AG09309 (cell line): ENCODE results near the gene TBX5.

Experiments used
- DNase-seq: peaks from one replicate; pipeline ENCODE4 v3.0.0-alpha.2; 2010; ENCODE audit warnings: low read depth
- H3K4me3 ChIP-seq: 2 replicates; pipeline ENCODE4 v1.5.1; 2011; ENCODE audit warnings: mild to moderate bottlenecking, low read depth, low read length, moderate library complexity; ENCODE audit not compliant: control insufficient read depth
- CTCF ChIP-seq: IDR thresholded peaks from 2 replicates; pipeline ENCODE4 v1.5.1; 2011; ENCODE audit warnings: mild to moderate bottlenecking, low read depth, low read length, inconsistent platforms; ENCODE audit not compliant: insufficient read depth, control insufficient read depth; ENCODE audit errors: missing control alignments

Gene TBX5

DNA sequence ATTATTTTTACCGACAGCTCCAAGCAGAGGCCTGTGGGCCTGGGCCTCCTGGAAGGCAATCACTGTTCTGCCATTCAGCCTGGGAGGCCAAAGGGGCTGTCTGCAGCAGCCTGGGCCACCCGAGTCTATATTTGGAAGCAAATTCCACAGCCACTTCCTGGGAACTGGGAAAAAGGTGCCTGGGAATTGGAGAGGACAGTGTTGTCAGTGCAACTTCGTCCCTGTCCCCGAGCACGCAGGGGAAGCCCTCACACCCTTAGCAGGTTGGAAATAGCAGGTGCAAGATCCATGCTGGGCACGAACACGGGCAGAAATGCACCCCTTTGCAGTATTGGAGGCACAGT, 9.6 kb upstream of the TBX5 start:
- TF ChIP-seq CTCF = no peak
- DNase-seq = no peak

GRCh38 chr12:114414866-114415524, 9.1 kb upstream of the TBX5 start:
- no peak for TF ChIP-seq CTCF
- H3K4me3 ChIP-seq = no peak overlapping the region
- no peak for DNase-seq

More for the DNA sequence above, 9.6 kb upstream of the TBX5 start:
- no peak overlapping the region for H3K4me3 ChIP-seq

GRCh38 chr12:114414031-114414865, 8.3 kb upstream of the TBX5 start:
- no peak for TF ChIP-seq CTCF
- no peak for DNase-seq
- H3K4me3 ChIP-seq = no peak overlapping the region

- DNase-seq = no peak
- no peak overlapping the region for H3K4me3 ChIP-seq
- TF ChIP-seq CTCF = no peak
Measured at GRCh38 chr12:114412825-114413749, 7.1 kb upstream of the TBX5 start.

DNA sequence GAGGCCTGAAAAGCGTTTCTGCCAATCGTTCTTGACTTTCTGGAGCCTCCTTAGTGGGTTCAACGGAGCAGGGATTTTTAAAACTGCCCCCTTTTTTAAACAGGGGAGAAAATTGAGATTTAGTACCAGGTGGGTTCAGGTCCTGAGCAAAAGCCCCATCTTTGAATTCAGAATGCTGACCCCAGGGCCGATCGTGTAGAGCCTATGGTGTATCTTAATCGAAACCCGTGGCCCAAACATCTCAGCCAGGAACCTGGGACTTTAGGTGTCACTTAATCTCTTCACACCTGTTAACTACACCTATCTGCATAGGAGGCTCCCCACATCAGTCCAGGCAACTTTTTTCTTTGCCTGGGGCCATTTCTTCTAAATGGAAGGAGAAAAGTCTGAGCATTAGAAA, 6.4 kb upstream of the TBX5 start:
- no peak overlapping the region for H3K4me3 ChIP-seq
- DNase-seq = no peak
- TF ChIP-seq CTCF = no peak

DNA sequence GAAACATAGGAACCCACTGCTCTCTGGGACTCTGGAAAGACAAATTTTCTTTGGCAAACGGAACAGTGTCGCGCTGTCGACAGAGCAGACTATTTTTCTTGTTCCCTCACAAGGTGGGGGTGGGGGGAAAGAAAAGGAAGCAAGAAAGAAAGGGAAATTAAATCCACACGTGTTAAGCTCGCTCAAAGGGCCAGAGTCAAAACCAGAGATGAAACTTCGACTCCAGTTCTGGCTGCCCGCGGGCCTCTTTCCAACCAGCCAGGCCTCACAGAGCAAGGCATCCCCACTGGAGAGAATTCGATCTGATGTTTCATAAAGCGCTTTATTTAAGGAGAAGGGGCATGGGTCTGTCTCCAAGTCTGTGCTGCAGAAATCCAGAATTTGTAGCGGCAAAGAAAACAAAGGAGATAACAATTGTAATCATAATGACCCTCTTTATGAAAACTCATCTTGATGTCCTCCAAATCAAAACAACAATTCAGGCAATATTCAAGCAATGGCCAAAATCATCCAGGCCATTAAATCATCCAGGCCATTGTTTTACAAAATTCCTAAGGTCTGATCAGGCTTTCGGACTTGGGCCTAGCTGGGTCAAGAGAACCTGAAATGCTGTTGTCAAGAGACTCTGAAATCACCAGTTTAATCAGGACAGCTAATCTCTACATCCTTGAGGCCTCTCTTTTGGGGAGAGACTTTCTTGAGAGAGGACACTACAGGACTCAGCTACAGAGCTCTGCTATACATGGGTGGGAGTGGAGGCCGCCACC, 5.3 kb upstream of the TBX5 start:
- no peak overlapping the region for H3K4me3 ChIP-seq
- no peak for DNase-seq
- no peak for TF ChIP-seq CTCF
